Uterus (tissue), 2 donors: ENCODE data around the gene ZNF219.

Experiments used
- CTCF ChIP-seq, 4 experiments: fragments of 200-600 bp in 2 of 4; fragments of 450-650 bp in 2 of 4; sonication (generic) in 2 of 4; IDR thresholded peaks; one replicate each; pipeline ENCODE4 v1.5.1; 2016 to 2019; ENCODE audit warnings: antibody characterized with exemption in 4 of 4, mild to moderate bottlenecking in 2 of 4, moderate library complexity in 1 of 4
- POLR2A ChIP-seq, 2 donors: fragments of 450-650 bp; IDR thresholded peaks; one replicate each; pipeline ENCODE4 v1.6.1; 2016; ENCODE audit warnings: antibody characterized with exemption in 2 of 2, mild to moderate bottlenecking in 1 of 2, moderate library complexity in 1 of 2

- no peak for TF ChIP-seq CTCF (IDR thresholded peaks at IDR 0.05)
- no peak for TF ChIP-seq POLR2A (IDR thresholded peaks at IDR 0.05)
Measured at GRCh38 chr14:21101802-21102413, 3.5 kb upstream of the ZNF219 start.
